Lower leg skin (tissue), 4 donors: ENCODE measurements around the gene C5AR2. TPM values are rescaled to one million over a fixed set of nuclear protein-coding genes. Genes with fewer than 3 reads are reported as not detected.
"Not testable (repeated sequence)": the region's sequence is repeated elsewhere in the genome, so short reads cannot be mapped to it uniquely, and the experiment has no call there.

Experiments
- DNase-seq, 2 donors: peaks; one replicate each; pipeline ENCODE4 v3.0.0-alpha.2; 2019; ENCODE audit warnings: low spot score in 2 of 2
- H3K4me3 ChIP-seq: fragments of 200-600 bp; sonication (generic); 2 replicates; pipeline ENCODE4 v1.5.1; 2017; ENCODE audit warnings: mild to moderate bottlenecking, low read depth; ENCODE audit not compliant: poor library complexity, severe bottlenecking
- CTCF ChIP-seq, 3 donors: fragments of 450-650 bp; IDR thresholded peaks; one replicate each; pipeline ENCODE4 v1.5.1; 2016; ENCODE audit warnings: antibody characterized with exemption in 3 of 3, mild to moderate bottlenecking in 3 of 3, moderate library complexity in 2 of 3
- POLR2A ChIP-seq, 2 donors: fragments of 450-650 bp; IDR thresholded peaks; one replicate each; pipeline ENCODE4 v1.6.1; 2016 to 2017; ENCODE audit warnings: antibody characterized with exemption in 2 of 2, mild to moderate bottlenecking in 1 of 2, moderate library complexity in 1 of 2
- WGBS, 2 donors: methylation state at CpG; one replicate each; pipeline ENCODE4 v1.1.5; 2018; 5-methylcytosine and 5-hydroxymethylcytosine counted together
- intact Hi-C: fragments of 100-400 bp; cut with DNase I; formaldehyde crosslinking; loops from one replicate; pipeline ENCODE4 v1.15.0; 2023; ENCODE audit warnings: low total_unique reads
- total RNA-seq, 4 donors: library from RNA; depleted of rRNA; stranded (reverse); fragments of >200 nt; gene quantifications; one replicate each; pipeline ENCODE4 v1.1.0, GENCODE V29; 2016

The C5AR2 gene
- total RNA-seq, 4 donors from 2014 or later: 0.91 to 3.5 (median 1.7) TPM

GRCh38 chr19:47357788-47358680, 26.1 kb downstream of the C5AR2 start:
- WGBS, 2 donors: 95 to 98% methylated on average over 19 to 26 of the region's 28 CpGs
- DNase-seq: no peak
- intact Hi-C loops: no loop called here
- no peak overlapping the region for H3K4me3 ChIP-seq
- no peak for TF ChIP-seq CTCF (IDR thresholded peaks at IDR 0.05)
- no peak for TF ChIP-seq POLR2A (IDR thresholded peaks at IDR 0.05)

GRCh38 chr19:47358936-47359335, 27.0 kb downstream of the C5AR2 start:
- 88 to 93% methylated on average over 6 of the region's 6 CpGs for WGBS, 2 donors
- TF ChIP-seq CTCF (IDR thresholded peaks at IDR 0.05) (no peak), POLR2A (IDR thresholded peaks at IDR 0.05) (no peak)
- no peak for DNase-seq
- no peak overlapping the region for H3K4me3 ChIP-seq
- intact Hi-C loops: no loop called here

GRCh38 chr19:47362321-47362720, 30.3 kb downstream of the C5AR2 start:
- intact Hi-C loops: no loop called here
- TF ChIP-seq CTCF (IDR thresholded peaks at IDR 0.05) (no peak), POLR2A (IDR thresholded peaks at IDR 0.05) (no peak)
- no peak overlapping the region for H3K4me3 ChIP-seq
- WGBS, 2 donors: 94% methylated on average over 21 of the region's 21 CpGs
- DNase-seq: no peak

GRCh38 chr19:47363758-47364531, 32.0 kb downstream of the C5AR2 start:
- no peak for TF ChIP-seq POLR2A (IDR thresholded peaks at IDR 0.05)
- DNase-seq: no peak
- 83 to 87% methylated on average over 13 of the region's 13 CpGs for WGBS, 2 donors
- intact Hi-C loops: no loop called here
- H3K4me3 ChIP-seq: no peak overlapping the region

- WGBS, 2 donors: 95 to 98% methylated on average over 10 of the region's 10 CpGs
- intact Hi-C loops, H3K4me3 ChIP-seq, DNase-seq: not testable (repeated sequence)
Measured at GRCh38 chr19:47365455-47365854, 33.5 kb downstream of the C5AR2 start.

GRCh38 chr19:47370045-47370611, 38.2 kb downstream of the C5AR2 start:
- DNase-seq: no peak

More at GRCh38 chr19:47370045-47370611, 38.2 kb downstream of the C5AR2 start:
- intact Hi-C loops: no loop called here
- 64 to 68% methylated on average over 10 of the region's 10 CpGs for WGBS, 2 donors
- no peak overlapping the region for H3K4me3 ChIP-seq
- TF ChIP-seq POLR2A (IDR thresholded peaks at IDR 0.05) (no peak), CTCF (IDR thresholded peaks at IDR 0.05) (no peak)
